GM13976 (cell line): ENCODE measurements around the gene TMEFF1.
A peak's percentile ranks its signal among the peaks of the same experiment; 100 is the strongest.

Experiments used
- DNase-seq: peaks from one replicate; pipeline ENCODE4 v3.0.0; 2012; ENCODE audit warnings: low spot score
- CTCF ChIP-seq: IDR thresholded peaks from 2 replicates; pipeline ENCODE4 v1.5.1; 2012; ENCODE audit warnings: borderline replicate concordance, mild to moderate bottlenecking; ENCODE audit not compliant: insufficient read depth; ENCODE audit errors: extremely low read depth, missing control alignments, control extremely low read depth
- in situ Hi-C: fragments of 300-500 bp; cut with MboI; formaldehyde crosslinking; loops from one replicate; pipeline ENCODE4 v1.12.0; 2022; ENCODE audit warnings: low sequenced_read_pairs, mixed read lengths, inconsistent platforms; ENCODE audit not compliant: unreplicated experiment

The TMEFF1 gene

GRCh38 chr9:100473276-100474081 lies 530 bp downstream of the TMEFF1 start:
- DNase-seq: peak; percentile 66
- no peak for TF ChIP-seq CTCF
- in situ Hi-C loops: no loop called here

GRCh38 chr9:100474082-100474923 lies 1.4 kb downstream of the TMEFF1 start:
- no peak for TF ChIP-seq CTCF
- in situ Hi-C loops: no loop called here
- DNase-seq: peak; percentile 22

GRCh38 chr9:100474924-100475276 lies 2.0 kb downstream of the TMEFF1 start:
- in situ Hi-C loops: no loop called here
- no peak for DNase-seq
- no peak for TF ChIP-seq CTCF

GRCh38 chr9:100477241-100477640 lies 4.3 kb downstream of the TMEFF1 start:
- in situ Hi-C loops: no loop called here
- TF ChIP-seq CTCF: no peak
- no peak for DNase-seq

- in situ Hi-C loops: no loop called here
- DNase-seq: no peak
- TF ChIP-seq CTCF: no peak
Observed at GRCh38 chr9:100478192-100478591, 5.2 kb downstream of the TMEFF1 start.

GRCh38 chr9:100479820-100480219 lies 6.9 kb downstream of the TMEFF1 start:
- DNase-seq: no peak
- in situ Hi-C loops: no loop called here
- no peak for TF ChIP-seq CTCF
